Adrenal gland (tissue), 5 donors: ENCODE results near the gene ASMTL.

Experiments
- POLR2A ChIP-seq, 2 donors: fragments of 450-650 bp; IDR thresholded peaks; one replicate each; pipeline ENCODE4 v1.6.1; 2017; ENCODE audit warnings: antibody characterized with exemption in 2 of 2, mild to moderate bottlenecking in 2 of 2, moderate library complexity in 1 of 2
- TF ChIP-seq, protein P1 (sequence below), 6 experiments: fragments of 450-650 bp in 4 of 6; fragments of 200-600 bp in 2 of 6; sonication (generic) in 1 of 6; IDR thresholded peaks; 1 replicate in 5 of 6; 2 replicates in 1 of 6; pipeline versions ENCODE4 v1.5.1 to v1.8.0; 2016 to 2021; ENCODE audit warnings: antibody characterized with exemption in 6 of 6, mild to moderate bottlenecking in 2 of 6, moderate library complexity in 1 of 6
- donor health status: DM: no; HTN: no; CAD: no.

DNA sequence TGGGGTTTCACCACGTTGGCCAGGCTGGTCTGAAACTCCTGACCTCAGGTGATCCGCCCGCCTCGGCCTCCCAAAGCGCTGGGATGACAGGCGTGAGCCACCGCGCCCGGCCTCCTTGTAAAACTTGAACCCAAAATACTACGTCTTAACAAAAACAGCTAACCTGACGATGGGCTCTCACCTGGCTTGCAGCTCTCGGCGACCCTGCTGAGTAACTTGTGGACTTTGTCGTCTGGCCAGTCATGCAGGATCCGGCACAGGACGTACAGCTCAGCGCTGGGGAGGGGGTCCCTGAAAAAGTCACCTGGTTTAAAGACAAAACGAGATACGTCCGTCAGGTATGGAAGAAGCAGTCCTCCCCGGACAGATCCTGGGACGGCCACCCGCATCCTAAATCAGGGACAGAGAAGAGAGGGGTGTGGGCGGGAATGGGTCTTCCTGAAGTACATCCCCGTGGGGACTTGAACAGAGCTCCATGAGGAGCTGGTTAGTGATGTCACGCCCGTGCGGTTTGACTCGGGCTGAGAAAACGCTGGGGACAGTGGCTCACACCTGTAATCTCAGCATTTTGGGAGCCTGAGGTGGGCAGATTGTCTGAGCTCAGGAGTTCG, 40.1 kb downstream of the ASMTL start:
- TF ChIP-seq, protein P1, sequence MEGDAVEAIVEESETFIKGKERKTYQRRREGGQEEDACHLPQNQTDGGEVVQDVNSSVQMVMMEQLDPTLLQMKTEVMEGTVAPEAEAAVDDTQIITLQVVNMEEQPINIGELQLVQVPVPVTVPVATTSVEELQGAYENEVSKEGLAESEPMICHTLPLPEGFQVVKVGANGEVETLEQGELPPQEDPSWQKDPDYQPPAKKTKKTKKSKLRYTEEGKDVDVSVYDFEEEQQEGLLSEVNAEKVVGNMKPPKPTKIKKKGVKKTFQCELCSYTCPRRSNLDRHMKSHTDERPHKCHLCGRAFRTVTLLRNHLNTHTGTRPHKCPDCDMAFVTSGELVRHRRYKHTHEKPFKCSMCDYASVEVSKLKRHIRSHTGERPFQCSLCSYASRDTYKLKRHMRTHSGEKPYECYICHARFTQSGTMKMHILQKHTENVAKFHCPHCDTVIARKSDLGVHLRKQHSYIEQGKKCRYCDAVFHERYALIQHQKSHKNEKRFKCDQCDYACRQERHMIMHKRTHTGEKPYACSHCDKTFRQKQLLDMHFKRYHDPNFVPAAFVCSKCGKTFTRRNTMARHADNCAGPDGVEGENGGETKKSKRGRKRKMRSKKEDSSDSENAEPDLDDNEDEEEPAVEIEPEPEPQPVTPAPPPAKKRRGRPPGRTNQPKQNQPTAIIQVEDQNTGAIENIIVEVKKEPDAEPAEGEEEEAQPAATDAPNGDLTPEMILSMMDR (IDR thresholded peaks at IDR 0.05), result no peak
- TF ChIP-seq POLR2A (IDR thresholded peaks at IDR 0.05), result no peak
